Fibroblast of pulmonary artery (primary cell): Measurements from ENCODE around the gene BPIFB1.

Experiments
- DNase-seq: peaks from one replicate; pipeline ENCODE4 v3.0.0-alpha.2; 2010; ENCODE audit warnings: low read depth
- H3K4me3 ChIP-seq: replicated peaks from 2 replicates; pipeline ENCODE4 v1.5.1; 2011; ENCODE audit warnings: low read depth, mild to moderate bottlenecking, control low read depth, low read length, moderate library complexity
- TF ChIP-seq, protein P1 (sequence below): IDR thresholded peaks from 2 replicates; pipeline ENCODE4 v1.5.1; 2011; ENCODE audit warnings: mild to moderate bottlenecking, control low read depth, low read length, inconsistent platforms; ENCODE audit errors: missing control alignments

The BPIFB1 gene

DNA sequence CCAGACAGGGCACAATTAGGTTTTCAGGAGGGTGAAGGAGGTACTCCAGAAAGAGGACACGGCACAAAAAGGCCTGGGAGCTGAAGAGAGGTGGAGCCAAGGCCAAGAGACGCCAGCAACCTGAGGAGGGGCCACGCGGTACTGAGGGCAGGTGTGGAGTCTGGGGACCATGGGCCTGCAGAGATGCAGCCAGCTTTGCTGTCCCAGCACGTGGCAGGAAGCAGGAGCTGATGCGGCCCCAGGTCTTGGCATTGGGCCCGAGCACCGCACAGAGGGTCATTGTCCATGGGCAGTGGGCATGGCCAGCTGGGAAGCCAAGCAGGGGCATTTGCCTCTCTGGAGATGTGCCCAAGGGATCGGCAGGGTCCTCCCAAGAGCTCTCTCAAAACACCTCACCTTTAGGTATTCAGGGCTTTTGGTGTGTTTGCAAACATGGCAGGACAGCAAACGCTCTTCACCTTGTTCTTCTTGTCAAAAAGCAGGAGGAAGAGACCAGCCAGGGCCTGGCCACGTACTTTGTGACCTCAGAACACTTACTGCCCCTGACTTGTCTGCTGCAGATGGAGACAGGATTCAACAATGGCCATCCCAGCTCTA is 1.4 kb upstream of the BPIFB1 start:
- DNase-seq, result no peak
- no peak overlapping the region for H3K4me3 ChIP-seq
- TF ChIP-seq, protein P1, sequence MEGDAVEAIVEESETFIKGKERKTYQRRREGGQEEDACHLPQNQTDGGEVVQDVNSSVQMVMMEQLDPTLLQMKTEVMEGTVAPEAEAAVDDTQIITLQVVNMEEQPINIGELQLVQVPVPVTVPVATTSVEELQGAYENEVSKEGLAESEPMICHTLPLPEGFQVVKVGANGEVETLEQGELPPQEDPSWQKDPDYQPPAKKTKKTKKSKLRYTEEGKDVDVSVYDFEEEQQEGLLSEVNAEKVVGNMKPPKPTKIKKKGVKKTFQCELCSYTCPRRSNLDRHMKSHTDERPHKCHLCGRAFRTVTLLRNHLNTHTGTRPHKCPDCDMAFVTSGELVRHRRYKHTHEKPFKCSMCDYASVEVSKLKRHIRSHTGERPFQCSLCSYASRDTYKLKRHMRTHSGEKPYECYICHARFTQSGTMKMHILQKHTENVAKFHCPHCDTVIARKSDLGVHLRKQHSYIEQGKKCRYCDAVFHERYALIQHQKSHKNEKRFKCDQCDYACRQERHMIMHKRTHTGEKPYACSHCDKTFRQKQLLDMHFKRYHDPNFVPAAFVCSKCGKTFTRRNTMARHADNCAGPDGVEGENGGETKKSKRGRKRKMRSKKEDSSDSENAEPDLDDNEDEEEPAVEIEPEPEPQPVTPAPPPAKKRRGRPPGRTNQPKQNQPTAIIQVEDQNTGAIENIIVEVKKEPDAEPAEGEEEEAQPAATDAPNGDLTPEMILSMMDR, result no peak

DNA sequence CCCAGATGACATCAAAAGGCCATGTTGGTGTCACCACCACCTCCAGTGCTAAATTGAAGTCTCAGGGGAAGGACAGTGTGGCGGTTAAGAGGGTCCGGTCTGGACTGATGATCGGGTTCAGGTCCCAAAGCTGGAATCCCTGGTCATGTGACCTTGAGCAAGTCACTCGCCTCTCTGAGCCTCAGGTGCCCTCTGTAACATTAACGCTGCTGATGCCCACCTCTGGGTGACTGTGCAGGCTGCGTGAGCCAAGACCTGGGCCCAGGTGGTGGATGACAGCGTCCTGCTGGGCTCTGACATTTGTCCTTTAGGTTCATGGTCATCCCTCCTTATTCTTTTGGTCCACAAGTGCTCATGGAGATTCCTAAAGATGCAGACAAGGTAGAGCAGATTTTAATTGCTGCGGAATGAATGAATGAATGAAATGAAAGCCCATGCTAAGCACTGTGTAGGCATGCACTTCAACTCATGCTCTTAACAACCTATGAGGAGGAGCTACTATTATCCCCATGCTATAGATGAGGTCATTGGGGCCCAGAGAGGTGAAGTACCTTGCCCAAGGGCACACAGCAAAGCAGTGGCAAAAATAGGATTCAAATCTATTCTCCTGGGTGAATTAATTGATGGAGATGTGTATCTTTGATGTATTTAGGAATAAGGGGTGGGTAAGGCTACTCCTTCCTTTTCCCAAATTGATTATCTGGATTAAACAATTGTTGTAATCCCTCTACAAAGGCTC is 649 bp upstream of the BPIFB1 start:
- no peak overlapping the region for H3K4me3 ChIP-seq
- TF ChIP-seq, protein P1, result no peak
- no peak for DNase-seq

DNA sequence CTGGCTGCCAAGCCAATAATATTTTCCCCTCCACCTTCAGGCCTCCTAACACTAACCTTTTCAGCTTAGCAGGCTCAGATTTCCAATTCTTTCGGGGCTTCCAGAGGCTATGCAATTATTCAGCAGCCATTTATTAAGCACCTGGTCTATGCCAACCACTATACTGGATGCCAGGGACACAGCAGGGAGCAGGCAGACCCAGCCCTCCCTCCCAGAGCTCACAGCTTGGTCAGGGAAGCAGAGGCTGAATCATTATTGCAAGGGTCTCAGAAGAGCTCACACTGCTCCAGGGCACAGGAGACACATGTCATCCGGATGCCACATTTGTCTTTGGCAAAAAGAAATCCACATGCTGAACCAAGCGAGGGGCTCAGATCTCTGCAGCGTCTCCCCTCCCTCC is 1.3 kb downstream of the BPIFB1 start:
- TF ChIP-seq, protein P1, result no peak
- no peak for DNase-seq
- H3K4me3 ChIP-seq, result no peak overlapping the region

DNA sequence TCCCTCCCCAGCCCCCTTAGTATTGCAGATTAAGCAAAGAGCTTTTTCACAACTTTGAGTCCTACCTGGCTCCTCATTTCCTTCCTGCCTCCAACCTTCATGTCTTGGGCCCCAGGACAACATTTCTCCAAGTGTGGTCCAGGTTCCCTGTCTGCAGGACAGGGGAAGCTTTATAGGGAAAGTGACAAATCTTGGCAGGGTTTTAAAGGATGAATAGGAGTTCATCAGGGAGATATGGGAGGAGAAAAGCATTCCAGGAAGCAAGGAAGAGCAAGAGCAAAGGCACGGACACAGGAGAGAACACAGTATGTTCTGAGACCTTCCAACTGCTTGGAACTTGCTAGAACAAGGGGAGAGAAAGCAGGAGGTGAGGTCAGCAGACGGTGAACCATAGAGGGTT is 1.9 kb downstream of the BPIFB1 start:
- DNase-seq, result no peak
- TF ChIP-seq, protein P1, result no peak
- no peak overlapping the region for H3K4me3 ChIP-seq

DNA sequence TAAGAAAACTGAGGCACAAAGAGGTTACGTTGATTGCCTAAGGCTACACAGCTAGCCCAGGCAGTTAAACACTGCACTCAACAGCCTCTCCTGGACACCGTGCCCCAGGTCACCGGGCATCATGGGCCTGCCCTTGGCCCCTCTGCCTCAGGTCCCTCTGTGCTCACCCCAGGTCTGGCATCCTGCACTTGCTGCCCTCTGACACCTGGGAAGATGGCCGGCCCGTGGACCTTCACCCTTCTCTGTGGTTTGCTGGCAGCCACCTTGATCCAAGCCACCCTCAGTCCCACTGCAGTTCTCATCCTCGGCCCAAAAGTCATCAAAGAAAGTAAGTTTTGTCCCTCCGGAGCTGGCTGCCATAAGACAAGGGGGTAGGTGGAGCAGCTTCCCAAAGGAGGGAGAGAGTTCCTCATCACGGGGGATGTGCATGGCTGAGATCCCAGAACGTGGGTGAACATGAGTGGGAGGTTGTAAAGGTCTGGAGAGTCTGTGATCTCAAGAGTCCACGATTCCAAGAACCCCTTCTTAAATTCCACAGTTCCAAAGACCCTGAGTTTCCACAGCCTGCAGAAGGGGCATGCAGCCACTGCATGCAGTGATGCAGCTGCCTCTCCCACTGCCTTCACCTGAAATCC is 3.0 kb downstream of the BPIFB1 start:
- no peak for DNase-seq
- H3K4me3 ChIP-seq, result no peak overlapping the region
- TF ChIP-seq, protein P1, result no peak

DNA sequence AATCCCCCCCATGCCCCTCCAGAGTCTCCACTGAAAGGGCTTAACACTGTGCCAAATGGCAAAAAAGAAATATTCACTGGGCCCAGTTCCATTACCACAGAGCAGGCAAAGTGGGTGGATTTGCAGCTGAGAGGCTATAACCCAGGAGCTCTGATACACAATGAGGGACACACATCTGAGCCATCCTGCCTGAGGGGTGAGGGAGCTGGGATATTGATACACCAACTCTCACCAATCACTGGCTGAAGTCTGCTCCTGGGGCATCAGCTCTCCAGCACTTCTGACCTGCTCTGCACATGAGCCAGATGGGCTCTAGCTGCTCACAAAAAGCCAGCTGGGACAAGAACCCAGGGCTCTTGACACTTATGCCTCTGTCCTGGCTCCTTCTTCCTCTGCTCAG is 4.9 kb downstream of the BPIFB1 start:
- TF ChIP-seq, protein P1, result no peak
- DNase-seq, result no peak
- H3K4me3 ChIP-seq, result no peak overlapping the region

DNA sequence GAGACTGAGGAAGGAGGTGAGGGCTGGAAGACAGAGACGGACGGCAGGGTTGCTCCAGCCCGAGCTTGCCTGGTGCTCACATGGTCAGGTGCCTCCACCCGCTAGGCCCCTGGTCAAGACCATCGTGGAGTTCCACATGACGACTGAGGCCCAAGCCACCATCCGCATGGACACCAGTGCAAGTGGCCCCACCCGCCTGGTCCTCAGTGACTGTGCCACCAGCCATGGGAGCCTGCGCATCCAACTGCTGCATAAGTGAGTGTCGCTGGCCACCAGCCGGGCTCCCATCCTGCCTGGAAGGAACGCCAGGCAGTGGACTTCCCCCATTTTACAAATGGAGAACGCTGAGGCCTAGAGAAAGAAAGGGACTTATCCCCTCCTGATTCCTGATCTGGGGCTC is 7.8 kb downstream of the BPIFB1 start:
- no peak overlapping the region for H3K4me3 ChIP-seq
- DNase-seq, result no peak
- TF ChIP-seq, protein P1, result no peak
